Osteoblast (primary cell): Measurements from ENCODE around the gene ARL2. TPM values are rescaled to one million over a fixed set of nuclear protein-coding genes. Genes with fewer than 3 reads are reported as not detected.

Source experiments
- DNase-seq: peaks from one replicate; pipeline ENCODE4 v3.0.0; 2011; ENCODE audit warnings: low spot score, mixed read lengths; ENCODE audit not compliant: insufficient read length; ENCODE audit errors: missing footprints
- H2AFZ ChIP-seq: 2 replicates; pipeline ENCODE4 v1.6.0; 2011; ENCODE audit warnings: mild to moderate bottlenecking, low read length
- H3K27ac ChIP-seq: 2 replicates; pipeline ENCODE4 v1.5.1; 2011; ENCODE audit warnings: mild to moderate bottlenecking, low read depth, low read length, moderate library complexity
- H3K27me3 ChIP-seq: 2 replicates; pipeline ENCODE4 v1.6.0; 2012; ENCODE audit warnings: mild to moderate bottlenecking, control low read depth, inconsistent platforms, low read length, moderate library complexity; ENCODE audit not compliant: insufficient read depth
- H3K36me3 ChIP-seq: 2 replicates; pipeline ENCODE4 v1.5.1; 2011; ENCODE audit warnings: mild to moderate bottlenecking, low read length, control low read depth, moderate library complexity; ENCODE audit not compliant: insufficient read depth
- H3K4me1 ChIP-seq: 2 replicates; pipeline ENCODE4 v1.5.1; 2011; ENCODE audit warnings: mild to moderate bottlenecking, low read length, control low read depth, moderate library complexity; ENCODE audit not compliant: insufficient read depth
- H3K4me2 ChIP-seq: 2 replicates; pipeline ENCODE4 v1.6.0; 2011; ENCODE audit warnings: mild to moderate bottlenecking, low read length; ENCODE audit not compliant: insufficient read depth
- H3K4me3 ChIP-seq: fragments of 200-600 bp; sonication (generic); 3 replicates; pipeline ENCODE4 v1.5.1; 2012; ENCODE audit warnings: mild to moderate bottlenecking, low read length, inconsistent platforms; ENCODE audit not compliant: insufficient read depth
- H3K79me2 ChIP-seq: 2 replicates; pipeline ENCODE4 v1.6.0; 2012; ENCODE audit warnings: mild to moderate bottlenecking, low read length, control low read depth, inconsistent platforms; ENCODE audit not compliant: insufficient read depth
- H3K9me3 ChIP-seq: 2 replicates; pipeline ENCODE4 v1.5.1; 2011; ENCODE audit warnings: low read depth, low read length, control low read depth
- H4K20me1 ChIP-seq: 2 replicates; pipeline ENCODE4 v1.6.0; 2012; ENCODE audit warnings: mild to moderate bottlenecking, low read length, control low read depth; ENCODE audit not compliant: insufficient read depth
- CTCF ChIP-seq: IDR thresholded peaks from 2 replicates; pipeline ENCODE4 v1.5.1; 2011; ENCODE audit warnings: mild to moderate bottlenecking, low read depth, low read length, moderate library complexity; ENCODE audit errors: extremely low read depth
- small RNA-seq: library from RNA; depleted of rRNA; stranded (forward); fragments of <200 nt; gene quantifications from one replicate; pipeline ENCODE3, GENCODE V24; 2012
- total RNA-seq: library from RNA; depleted of rRNA; stranded (reverse); fragments of >200 nt; gene quantifications from 2 replicates; pipeline ENCODE4 v1.2.3, GENCODE V29; 2012

The ARL2 gene
- total RNA-seq, 1 donor: 78.5 TPM

GRCh38 chr11:65066315-65066714 is 52.4 kb downstream of the ARL2 start:
- no peaks in the 10 kb centered on the region for H3K36me3 ChIP-seq
- no peaks in the 10 kb centered on the region for H3K79me2 ChIP-seq
- H2AFZ ChIP-seq: no peak overlapping the region
- peak; percentile 37 for DNase-seq
- H3K4me3 ChIP-seq: no peak overlapping the region
- TF ChIP-seq CTCF: no peak
- no peak overlapping the region for H3K4me2 ChIP-seq
- H3K9me3 ChIP-seq: no peaks in the 10 kb centered on the region
- no peaks in the 10 kb centered on the region for H4K20me1 ChIP-seq
- no peaks in the 10 kb centered on the region for H3K27me3 ChIP-seq
- no peak overlapping the region for H3K27ac ChIP-seq
- no peaks in the 10 kb centered on the region for H3K4me1 ChIP-seq

GRCh38 chr11:65066805-65067291 is 52.9 kb downstream of the ARL2 start:
- H3K27me3 ChIP-seq: no peaks in the 10 kb centered on the region
- H3K79me2 ChIP-seq: no peaks in the 10 kb centered on the region
- H4K20me1 ChIP-seq: no peaks in the 10 kb centered on the region
- no peak overlapping the region for H3K4me2 ChIP-seq
- no peak for TF ChIP-seq CTCF
- DNase-seq: peak; percentile 70
- no peaks in the 10 kb centered on the region for H3K9me3 ChIP-seq
- H3K4me3 ChIP-seq: no peak overlapping the region
- no peaks in the 10 kb centered on the region for H3K36me3 ChIP-seq
- H3K4me1 ChIP-seq: no peaks in the 10 kb centered on the region
- no peak overlapping the region for H3K27ac ChIP-seq
- H2AFZ ChIP-seq: no peak overlapping the region

GRCh38 chr11:65067446-65067845 is 53.5 kb downstream of the ARL2 start:
- TF ChIP-seq CTCF: no peak
- DNase-seq: peak; percentile 17
- Histone ChIP-seq H3K27ac (no peak overlapping the region), H3K36me3 (no peaks in the 10 kb centered on the region), H4K20me1 (no peaks in the 10 kb centered on the region), H2AFZ (no peak overlapping the region), H3K79me2 (no peaks in the 10 kb centered on the region), H3K27me3 (no peaks in the 10 kb centered on the region), H3K4me1 (no peaks in the 10 kb centered on the region), H3K4me3 (no peak overlapping the region), H3K4me2 (no peak overlapping the region), H3K9me3 (no peaks in the 10 kb centered on the region)

GRCh38 chr11:65069217-65069616 is 55.3 kb downstream of the ARL2 start:
- Histone ChIP-seq H3K27ac (no peak overlapping the region), H3K27me3 (no peaks in the 10 kb centered on the region), H3K9me3 (no peaks in the 10 kb centered on the region), H4K20me1 (no peaks in the 10 kb centered on the region), H3K79me2 (no peaks in the 10 kb centered on the region), H3K36me3 (no peaks in the 10 kb centered on the region), H3K4me3 (no peak overlapping the region), H3K4me2 (no peak overlapping the region), H3K4me1 (no peaks in the 10 kb centered on the region), H2AFZ (no peak overlapping the region)
- DNase-seq: no peak
- TF ChIP-seq CTCF: no peak

Small RNAs within 50 kb of the gene (small RNA-seq; reads per million reads assigned to genes)
- gene MIR6879 (not detected), gene SNX15 (not detected)

Other genes with a start within 250 kb of the ARL2 start
- gene SF1, start 235.6 kb upstream of the ARL2 start, total RNA-seq: 114 and 130 TPM in 2 replicates
- 6.2 and 9.8 TPM in 2 replicates for gene MAP4K2, start 210.9 kb upstream of the ARL2 start, total RNA-seq
- 12.3 and 13.3 TPM in 2 replicates for gene MEN1, start 203.6 kb upstream of the ARL2 start, total RNA-seq
- under 0.01 and 0.29 TPM in 2 replicates for gene CDC42BPG, start 169.5 kb upstream of the ARL2 start, total RNA-seq
- 51.3 and 51.4 TPM in 2 replicates for gene EHD1, start 135.5 kb upstream of the ARL2 start, total RNA-seq
- 20.0 and 25.7 TPM in 2 replicates for gene ATG2A, start 97.0 kb upstream of the ARL2 start, total RNA-seq
- 6.2 and 6.8 TPM in 2 replicates for gene PPP2R5B, start 89.5 kb upstream of the ARL2 start, total RNA-seq
- gene GPHA2, start 78.3 kb upstream of the ARL2 start, total RNA-seq: not detected in 2 replicates
- not detected in 2 replicates for gene MAJIN, start 42.1 kb upstream of the ARL2 start, total RNA-seq
- 0.29 and 1.4 TPM in 2 replicates for gene BATF2, start 17.2 kb upstream of the ARL2 start, total RNA-seq
- 12.3 and 13.0 TPM in 2 replicates for gene SNX15, start 13.3 kb downstream of the ARL2 start, total RNA-seq
- 7.6 and 9.7 TPM in 2 replicates for gene SAC3D1, start 27.1 kb downstream of the ARL2 start, total RNA-seq
- gene NAALADL1, start 44.4 kb downstream of the ARL2 start, total RNA-seq: 15.6 and 17.7 TPM in 2 replicates
- gene CDCA5, start 69.9 kb downstream of the ARL2 start, total RNA-seq: 2.1 and 3.3 TPM in 2 replicates
- gene ZFPL1, start 70.1 kb downstream of the ARL2 start, total RNA-seq: 38.6 and 39.4 TPM in 2 replicates
- 122 and 153 TPM in 2 replicates for gene VPS51, start 82.1 kb downstream of the ARL2 start, total RNA-seq
- 8.8 and 10.1 TPM in 2 replicates for gene TM7SF2, start 97.7 kb downstream of the ARL2 start, total RNA-seq
- 12.3 and 12.4 TPM in 2 replicates for gene ZNHIT2, start 103.5 kb downstream of the ARL2 start, total RNA-seq
- 94.3 and 118 TPM in 2 replicates for gene FAU, start 108.0 kb downstream of the ARL2 start, total RNA-seq
- 37.4 and 41.6 TPM in 2 replicates for gene MRPL49, start 108.2 kb downstream of the ARL2 start, total RNA-seq
- 10.3 and 11.9 TPM in 2 replicates for gene SYVN1, start 120.4 kb downstream of the ARL2 start, total RNA-seq
- gene SPDYC, start 156.1 kb downstream of the ARL2 start, total RNA-seq: not detected in 2 replicates
- 102 and 116 TPM in 2 replicates for gene CAPN1, start 167.8 kb downstream of the ARL2 start, total RNA-seq
- gene POLA2, start 247.8 kb downstream of the ARL2 start, total RNA-seq: 4.3 and 6.2 TPM in 2 replicates